ENCODE measurements around the gene ZFP64. TPM values are rescaled to one million over a fixed set of nuclear protein-coding genes. Genes with fewer than 3 reads are reported as not detected.
A peak's percentile ranks its signal among the peaks of the same experiment; 100 is the strongest.
"Not testable (repeated sequence)": the region's sequence is repeated elsewhere in the genome, so short reads cannot be mapped to it uniquely, and the experiment has no call there.

The ZFP64 gene
- total RNA-seq, 1 experiment from 2014 or later, result 25.6 TPM

DNA sequence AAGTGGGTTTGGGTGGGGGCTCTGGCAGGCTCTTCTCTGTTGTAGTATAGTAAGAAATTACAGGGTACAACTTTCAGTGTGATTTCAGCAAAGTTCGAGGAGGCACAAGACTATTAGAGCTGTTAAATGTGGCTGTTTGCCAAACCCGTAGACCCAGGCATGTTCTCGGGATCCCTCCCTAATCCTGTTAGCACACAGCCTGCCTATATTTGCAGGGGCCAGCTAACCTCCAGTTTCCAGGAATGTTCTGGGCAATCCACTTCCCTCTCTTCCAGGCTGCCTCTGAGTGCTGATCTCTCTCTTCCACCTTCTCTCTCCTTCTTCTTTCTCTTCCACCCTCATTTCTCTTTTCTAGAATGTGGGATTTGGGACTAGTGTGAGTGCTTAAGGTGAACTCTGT, 34.8 kb upstream of the ZFP64 start:
- Mint-ChIP-seq H3K9me3 (ENCODE audit: low read depth, unreplicated experiment) (peaks cover 4% of the 10 kb centered on the region), H3K36me3 (ENCODE audit: insufficient read depth, unreplicated experiment) (no peaks in the 10 kb centered on the region), H3K27ac (ENCODE audit: unreplicated experiment) (no peak overlapping the region), H3K4me3 (ENCODE audit: low read depth, unreplicated experiment) (no peak overlapping the region), H3K27me3 (ENCODE audit: unreplicated experiment) (no peaks in the 10 kb centered on the region), H3K4me1 (ENCODE audit: low read depth, unreplicated experiment) (peaks cover 18% of the 10 kb centered on the region)
- TF ChIP-seq, protein P1, sequence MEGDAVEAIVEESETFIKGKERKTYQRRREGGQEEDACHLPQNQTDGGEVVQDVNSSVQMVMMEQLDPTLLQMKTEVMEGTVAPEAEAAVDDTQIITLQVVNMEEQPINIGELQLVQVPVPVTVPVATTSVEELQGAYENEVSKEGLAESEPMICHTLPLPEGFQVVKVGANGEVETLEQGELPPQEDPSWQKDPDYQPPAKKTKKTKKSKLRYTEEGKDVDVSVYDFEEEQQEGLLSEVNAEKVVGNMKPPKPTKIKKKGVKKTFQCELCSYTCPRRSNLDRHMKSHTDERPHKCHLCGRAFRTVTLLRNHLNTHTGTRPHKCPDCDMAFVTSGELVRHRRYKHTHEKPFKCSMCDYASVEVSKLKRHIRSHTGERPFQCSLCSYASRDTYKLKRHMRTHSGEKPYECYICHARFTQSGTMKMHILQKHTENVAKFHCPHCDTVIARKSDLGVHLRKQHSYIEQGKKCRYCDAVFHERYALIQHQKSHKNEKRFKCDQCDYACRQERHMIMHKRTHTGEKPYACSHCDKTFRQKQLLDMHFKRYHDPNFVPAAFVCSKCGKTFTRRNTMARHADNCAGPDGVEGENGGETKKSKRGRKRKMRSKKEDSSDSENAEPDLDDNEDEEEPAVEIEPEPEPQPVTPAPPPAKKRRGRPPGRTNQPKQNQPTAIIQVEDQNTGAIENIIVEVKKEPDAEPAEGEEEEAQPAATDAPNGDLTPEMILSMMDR (IDR thresholded peaks at IDR 0.05; ENCODE audit: unreplicated experiment), result no peak
- DNase-seq, result no peak
- intact Hi-C loops (cut with micrococcal nuclease; ENCODE audit: unreplicated experiment), result no loop called here
- CTCF ChIA-PET, result no interaction called here
- BruUV-seq (replicated peaks), result no TSS peak

DNA sequence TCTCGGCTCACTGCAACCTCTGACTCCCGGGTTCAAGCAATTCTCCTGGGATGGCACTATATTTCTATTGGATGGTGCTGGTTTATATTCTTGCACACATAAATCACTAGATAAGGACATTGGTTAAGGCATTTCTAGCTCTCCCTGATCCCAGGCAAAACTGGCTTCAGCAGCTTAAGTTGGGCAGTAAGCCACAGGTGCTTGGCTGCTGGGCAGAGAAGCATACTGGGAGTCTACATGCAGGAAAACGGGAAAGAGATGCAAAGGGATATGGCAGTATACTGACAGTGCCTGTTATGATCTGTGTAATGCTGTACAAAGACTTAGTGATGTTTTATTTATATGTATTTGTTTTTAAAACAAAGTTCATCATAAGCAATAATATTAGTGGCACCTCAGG, 33.3 kb upstream of the ZFP64 start:
- Mint-ChIP-seq H3K27me3 (ENCODE audit: unreplicated experiment) (no peaks in the 10 kb centered on the region), H3K4me3 (ENCODE audit: low read depth, unreplicated experiment) (no peak overlapping the region), H3K9me3 (ENCODE audit: low read depth, unreplicated experiment) (peaks cover 4% of the 10 kb centered on the region), H3K4me1 (ENCODE audit: low read depth, unreplicated experiment) (peaks cover 4% of the 10 kb centered on the region), H3K36me3 (ENCODE audit: insufficient read depth, unreplicated experiment) (no peaks in the 10 kb centered on the region), H3K27ac (ENCODE audit: unreplicated experiment) (no peak overlapping the region)
- CTCF ChIA-PET, result no interaction called here
- TF ChIP-seq, protein P1 (IDR thresholded peaks at IDR 0.05; ENCODE audit: unreplicated experiment), result no peak
- DNase-seq, result no peak
- intact Hi-C loops (cut with micrococcal nuclease; ENCODE audit: unreplicated experiment), result no loop called here
- BruUV-seq (replicated peaks), result no TSS peak

DNA sequence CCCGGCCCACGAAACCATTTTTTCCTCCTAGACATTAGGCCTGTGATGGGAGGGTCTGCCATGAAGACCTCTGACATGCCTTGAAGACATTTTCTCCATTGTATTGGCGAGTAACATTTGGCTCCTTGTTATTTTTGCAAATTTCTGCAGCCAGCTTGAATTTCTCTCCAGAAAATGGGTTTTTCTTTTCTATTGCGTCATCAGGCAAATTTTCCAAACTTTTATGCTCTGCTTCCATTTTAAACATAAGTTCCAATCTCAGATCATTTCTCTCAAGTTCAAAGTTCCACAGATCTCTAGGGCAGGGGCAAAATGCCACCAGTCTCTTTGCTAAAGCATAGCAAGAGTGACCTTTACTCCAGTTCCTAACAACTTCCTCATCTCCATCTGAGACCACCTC, 29.8 kb upstream of the ZFP64 start:
- H3K4me1 Mint-ChIP-seq (ENCODE audit: low read depth, unreplicated experiment); CTCF ChIA-PET; BruUV-seq (replicated peaks); DNase-seq; H3K4me3 Mint-ChIP-seq (ENCODE audit: low read depth, unreplicated experiment); H3K27me3 Mint-ChIP-seq (ENCODE audit: unreplicated experiment); H3K36me3 Mint-ChIP-seq (ENCODE audit: insufficient read depth, unreplicated experiment); intact Hi-C loops (cut with micrococcal nuclease; ENCODE audit: unreplicated experiment); H3K27ac Mint-ChIP-seq (ENCODE audit: unreplicated experiment); H3K9me3 Mint-ChIP-seq (ENCODE audit: low read depth, unreplicated experiment): not testable (repeated sequence)

DNA sequence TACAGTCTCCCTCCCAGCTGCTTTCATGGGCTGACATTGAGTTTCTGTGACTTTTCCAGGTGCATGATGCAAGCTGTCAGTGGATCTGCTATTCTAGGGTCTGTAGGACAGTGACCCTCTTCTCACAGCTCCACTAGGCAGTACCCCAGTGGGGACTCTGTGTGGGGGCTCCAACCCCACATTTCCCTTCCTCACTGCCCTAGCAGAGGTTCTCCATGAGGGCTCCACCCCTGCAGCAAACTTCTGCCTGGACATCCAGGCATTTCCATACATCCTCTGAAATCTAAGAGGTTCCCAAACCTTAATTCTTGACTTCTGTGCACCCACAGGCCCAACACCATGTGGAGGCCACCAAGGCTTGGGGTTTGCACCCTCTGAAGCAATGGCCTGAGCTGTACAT, 29.3 kb upstream of the ZFP64 start:
- intact Hi-C loops (cut with micrococcal nuclease; ENCODE audit: unreplicated experiment); H3K27ac Mint-ChIP-seq (ENCODE audit: unreplicated experiment); BruUV-seq (replicated peaks); H3K36me3 Mint-ChIP-seq (ENCODE audit: insufficient read depth, unreplicated experiment); H3K27me3 Mint-ChIP-seq (ENCODE audit: unreplicated experiment); H3K4me1 Mint-ChIP-seq (ENCODE audit: low read depth, unreplicated experiment); DNase-seq; H3K9me3 Mint-ChIP-seq (ENCODE audit: low read depth, unreplicated experiment); H3K4me3 Mint-ChIP-seq (ENCODE audit: low read depth, unreplicated experiment): not testable (repeated sequence)
- CTCF ChIA-PET, result interaction anchor here (0.6 kb wide), 1 partner anchor 8 kb away, joined by 3 read pairs; no protein-coding TSS in a partner anchor

DNA sequence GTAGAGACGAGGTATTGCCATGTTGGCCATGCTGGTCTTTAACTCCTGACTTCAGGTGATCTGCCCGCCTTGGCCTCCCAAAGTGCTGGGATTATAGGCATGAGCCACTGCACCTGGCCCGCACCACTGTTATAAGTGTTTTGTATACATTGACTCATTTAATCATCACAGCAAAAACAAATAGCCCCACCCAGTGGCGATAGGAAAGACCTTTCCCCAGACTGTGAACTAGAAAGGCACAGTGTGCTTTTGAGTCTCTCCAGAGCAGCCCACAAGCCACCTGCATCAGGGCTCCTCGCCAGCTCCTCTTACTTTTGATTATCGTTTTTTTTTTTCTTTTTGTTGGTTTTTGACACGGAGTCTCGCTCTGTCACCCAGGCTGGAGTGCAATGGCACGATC, 27.9 kb upstream of the ZFP64 start:
- BruUV-seq (replicated peaks), result no TSS peak
- peak; percentile 12 for DNase-seq

More for the DNA sequence above, 27.9 kb upstream of the ZFP64 start:
- CTCF ChIA-PET, result no interaction called here
- H3K27me3 Mint-ChIP-seq (ENCODE audit: unreplicated experiment), result peaks cover 13% of the 10 kb centered on the region
- no peaks in the 10 kb centered on the region for H3K36me3 Mint-ChIP-seq (ENCODE audit: insufficient read depth, unreplicated experiment)
- no peak overlapping the region for H3K4me3 Mint-ChIP-seq (ENCODE audit: low read depth, unreplicated experiment)
- TF ChIP-seq, protein P1 (IDR thresholded peaks at IDR 0.05; ENCODE audit: unreplicated experiment), result no peak
- H3K4me1 Mint-ChIP-seq (ENCODE audit: low read depth, unreplicated experiment), result no peaks in the 10 kb centered on the region
- peaks cover 4% of the 10 kb centered on the region for H3K9me3 Mint-ChIP-seq (ENCODE audit: low read depth, unreplicated experiment)
- H3K27ac Mint-ChIP-seq (ENCODE audit: unreplicated experiment), result no peak overlapping the region
- intact Hi-C loops (cut with micrococcal nuclease; ENCODE audit: unreplicated experiment), result loop anchor here (5.0 kb wide), 1 partner anchor 92 kb away; no protein-coding TSS in a partner anchor
